ENCODE data around the gene ITGB8.

ITGB8 gene

DNA sequence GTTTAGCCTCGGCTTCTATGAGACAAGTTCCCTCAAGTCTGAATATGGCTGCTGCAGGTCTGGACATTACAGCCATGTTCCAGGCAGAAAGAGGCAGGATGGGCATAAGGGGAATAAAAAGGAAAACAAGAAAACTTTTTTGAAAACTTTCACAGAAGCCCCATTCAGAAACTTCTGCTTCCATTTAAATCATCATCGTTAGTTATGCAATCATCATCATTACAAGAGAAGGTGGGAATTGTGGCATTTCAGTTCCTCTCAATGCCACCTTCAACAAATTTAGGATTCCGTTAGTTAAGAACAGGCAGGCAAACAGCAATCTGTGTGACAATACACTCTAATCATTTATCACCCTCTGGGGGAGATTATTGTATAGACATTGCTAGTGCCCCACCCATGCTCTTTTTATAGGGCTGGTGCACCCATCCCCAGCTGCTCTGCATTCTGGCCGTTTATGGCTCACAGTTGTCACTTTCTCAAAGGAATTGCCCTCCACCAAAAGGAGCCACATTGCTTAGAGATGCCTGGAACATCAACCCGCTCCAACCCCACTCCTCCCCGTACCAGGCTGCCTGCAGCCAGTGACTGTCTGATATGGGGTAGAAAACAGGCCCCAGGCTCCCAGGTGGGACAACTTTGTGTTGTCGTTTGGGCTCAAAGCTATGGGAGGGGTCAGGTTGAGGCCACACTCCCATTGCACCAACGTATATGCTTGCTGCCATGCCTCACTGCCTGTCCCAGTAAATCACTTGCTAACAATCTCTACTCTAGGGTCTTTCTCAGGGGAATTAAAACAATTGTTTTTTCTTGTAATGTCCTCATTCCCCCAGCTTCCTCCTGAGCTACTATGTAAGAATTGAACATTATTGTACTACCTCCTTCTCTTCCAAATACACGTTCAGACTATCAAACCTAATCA lies 24.2 kb downstream of the ITGB8 start:
- Histone ChIP-seq H3K27ac (ENCODE audit: low read depth, low read length, severe bottlenecking) (no peak overlapping the region), H3K4me3 (ENCODE audit: extremely low read depth, insufficient read depth, low read length, poor library complexity, severe bottlenecking) (no peak overlapping the region), H3K36me3 (ENCODE audit: control insufficient read depth, insufficient read depth, low read length) (no peaks in the 10 kb centered on the region), H3K9me3 (ENCODE audit: control insufficient read depth, low read length) (no peaks in the 10 kb centered on the region), H3K4me1 (ENCODE audit: control insufficient read depth, insufficient read depth, low read length, poor library complexity, severe bottlenecking) (no peaks in the 10 kb centered on the region)
- WGBS, 2 experiments (ENCODE audit: insufficient coverage in 2 of 2): 81 to 92% methylated on average over 2 to 5 of the region's 9 CpGs

GRCh38 chr7:20358106-20358505 lies 27.4 kb downstream of the ITGB8 start:
- Histone ChIP-seq H3K36me3 (ENCODE audit: control insufficient read depth, insufficient read depth, low read length) (no peaks in the 10 kb centered on the region), H3K4me3 (ENCODE audit: extremely low read depth, insufficient read depth, low read length, poor library complexity, severe bottlenecking) (no peak overlapping the region), H3K4me1 (ENCODE audit: control insufficient read depth, insufficient read depth, low read length, poor library complexity, severe bottlenecking) (no peaks in the 10 kb centered on the region), H3K27ac (ENCODE audit: low read depth, low read length, severe bottlenecking) (no peak overlapping the region), H3K9me3 (ENCODE audit: control insufficient read depth, low read length) (no peaks in the 10 kb centered on the region)
- WGBS, 2 experiments (ENCODE audit: insufficient coverage in 2 of 2): 94 to 97% methylated on average over 2 to 3 of the region's 3 CpGs

- Histone ChIP-seq H3K27ac (ENCODE audit: low read depth, low read length, severe bottlenecking) (no peak overlapping the region), H3K36me3 (ENCODE audit: control insufficient read depth, insufficient read depth, low read length) (no peaks in the 10 kb centered on the region), H3K4me3 (ENCODE audit: extremely low read depth, insufficient read depth, low read length, poor library complexity, severe bottlenecking) (no peak overlapping the region), H3K9me3 (ENCODE audit: control insufficient read depth, low read length) (no peaks in the 10 kb centered on the region), H3K4me1 (ENCODE audit: control insufficient read depth, insufficient read depth, low read length, poor library complexity, severe bottlenecking) (no peaks in the 10 kb centered on the region)
- WGBS, 2 experiments (ENCODE audit: insufficient coverage in 2 of 2): 100% methylated on average over 1 of the region's 3 CpGs; no CpG with 5 or more reads in 1 of the 2 experiments
These were observed 28.1 kb downstream of the ITGB8 start for GRCh38 chr7:20358762-20359282.

DNA sequence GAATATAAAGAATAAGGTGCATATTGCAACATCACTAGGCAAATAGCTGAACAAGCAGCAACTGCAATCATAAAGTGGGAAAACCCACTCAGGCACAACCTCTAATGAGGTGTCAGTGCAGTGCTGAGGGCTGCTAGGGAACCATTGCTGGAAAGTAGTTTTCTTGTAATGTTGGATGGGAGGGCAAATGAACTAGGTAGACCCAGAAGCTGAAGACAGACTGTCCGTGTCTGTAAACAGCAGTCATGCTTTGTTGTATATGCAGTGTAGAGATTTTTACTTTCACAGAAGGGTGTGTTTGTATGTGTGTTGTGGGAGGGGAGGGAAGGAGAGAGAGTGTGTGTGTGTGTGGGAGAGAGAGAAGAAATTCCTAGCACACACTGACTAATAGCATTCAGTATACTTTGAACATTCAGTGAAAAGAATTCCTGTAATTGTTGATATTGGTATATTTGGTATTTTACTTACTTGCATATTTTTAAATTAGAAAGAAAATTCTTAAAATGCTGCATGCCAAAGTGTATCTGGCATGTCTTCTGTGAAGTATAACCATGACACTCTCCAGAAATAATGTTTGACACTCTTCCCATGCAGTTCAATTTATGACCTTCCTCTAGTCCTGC lies 28.8 kb downstream of the ITGB8 start:
- Histone ChIP-seq H3K4me3 (ENCODE audit: extremely low read depth, insufficient read depth, low read length, poor library complexity, severe bottlenecking) (no peak overlapping the region), H3K36me3 (ENCODE audit: control insufficient read depth, insufficient read depth, low read length) (no peaks in the 10 kb centered on the region), H3K27ac (ENCODE audit: low read depth, low read length, severe bottlenecking) (no peak overlapping the region), H3K9me3 (ENCODE audit: control insufficient read depth, low read length) (no peaks in the 10 kb centered on the region), H3K4me1 (ENCODE audit: control insufficient read depth, insufficient read depth, low read length, poor library complexity, severe bottlenecking) (no peaks in the 10 kb centered on the region)
- 67 to 100% methylated on average over 1 of the region's 1 CpG for WGBS, 2 experiments (ENCODE audit: insufficient coverage in 2 of 2)

- no peaks in the 10 kb centered on the region for H3K9me3 ChIP-seq (ENCODE audit: control insufficient read depth, low read length)
- WGBS, 2 experiments (ENCODE audit: insufficient coverage in 2 of 2): no CpG with 5 or more reads among the region's 2 CpGs
- no peak overlapping the region for H3K27ac ChIP-seq (ENCODE audit: low read depth, low read length, severe bottlenecking)
- H3K4me3 ChIP-seq (ENCODE audit: extremely low read depth, insufficient read depth, low read length, poor library complexity, severe bottlenecking): no peak overlapping the region
- no peaks in the 10 kb centered on the region for H3K4me1 ChIP-seq (ENCODE audit: control insufficient read depth, insufficient read depth, low read length, poor library complexity, severe bottlenecking)
- H3K36me3 ChIP-seq (ENCODE audit: control insufficient read depth, insufficient read depth, low read length): no peaks in the 10 kb centered on the region
These were observed 32.0 kb downstream of the ITGB8 start for GRCh38 chr7:20362574-20363253.

- H3K36me3 ChIP-seq (ENCODE audit: control insufficient read depth, insufficient read depth, low read length): peaks cover 4% of the 10 kb centered on the region
- H3K4me3 ChIP-seq (ENCODE audit: extremely low read depth, insufficient read depth, low read length, poor library complexity, severe bottlenecking): no peak overlapping the region
- H3K27ac ChIP-seq (ENCODE audit: low read depth, low read length, severe bottlenecking): no peak overlapping the region
- H3K4me1 ChIP-seq (ENCODE audit: control insufficient read depth, insufficient read depth, low read length, poor library complexity, severe bottlenecking): no peaks in the 10 kb centered on the region
- 82 to 91% methylated on average over 4 of the region's 4 CpGs for WGBS, 2 experiments (ENCODE audit: insufficient coverage in 2 of 2)
- H3K9me3 ChIP-seq (ENCODE audit: control insufficient read depth, low read length): no peaks in the 10 kb centered on the region
These were observed 34.0 kb downstream of the ITGB8 start for GRCh38 chr7:20364571-20365196.

DNA sequence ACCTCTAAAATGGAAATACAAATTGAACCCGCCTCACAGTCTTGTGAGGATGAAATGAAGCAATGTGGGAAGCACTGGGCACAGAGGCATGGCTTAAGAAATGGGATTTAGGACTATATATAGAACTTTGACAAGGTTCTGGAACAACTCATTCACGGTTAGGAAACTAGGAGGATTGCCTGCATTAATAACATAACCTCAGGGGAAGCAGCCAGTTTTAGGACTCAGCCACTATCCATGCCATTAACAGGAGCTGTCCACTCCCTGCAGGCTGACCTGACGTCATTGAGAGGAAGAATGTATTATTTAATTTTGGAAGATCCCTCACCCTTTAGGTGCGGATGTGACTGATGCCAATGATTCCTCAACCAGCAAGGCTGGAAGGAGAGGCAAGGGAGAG lies 34.8 kb downstream of the ITGB8 start:
- peaks cover 4% of the 10 kb centered on the region for H3K36me3 ChIP-seq (ENCODE audit: control insufficient read depth, insufficient read depth, low read length)
- WGBS, 2 experiments (ENCODE audit: insufficient coverage in 2 of 2): 100% methylated on average over 1 of the region's 4 CpGs; no CpG with 5 or more reads in 1 of the 2 experiments
- H3K9me3 ChIP-seq (ENCODE audit: control insufficient read depth, low read length): no peaks in the 10 kb centered on the region
- no peaks in the 10 kb centered on the region for H3K4me1 ChIP-seq (ENCODE audit: control insufficient read depth, insufficient read depth, low read length, poor library complexity, severe bottlenecking)
- no peak overlapping the region for H3K27ac ChIP-seq (ENCODE audit: low read depth, low read length, severe bottlenecking)
- no peak overlapping the region for H3K4me3 ChIP-seq (ENCODE audit: extremely low read depth, insufficient read depth, low read length, poor library complexity, severe bottlenecking)

GRCh38 chr7:20374399-20374798 lies 43.7 kb downstream of the ITGB8 start:
- Histone ChIP-seq H3K4me1 (ENCODE audit: control insufficient read depth, insufficient read depth, low read length, poor library complexity, severe bottlenecking) (no peaks in the 10 kb centered on the region), H3K36me3 (ENCODE audit: control insufficient read depth, insufficient read depth, low read length) (peaks cover under 1% of the 10 kb centered on the region)
- 93 to 100% methylated on average over 1 of the region's 1 CpG for WGBS, 2 experiments (ENCODE audit: insufficient coverage in 2 of 2)

GRCh38 chr7:20376796-20377195 lies 46.1 kb downstream of the ITGB8 start:
- no peak overlapping the region for H3K27ac ChIP-seq (ENCODE audit: low read depth, low read length, severe bottlenecking)
- peaks cover 10% of the 10 kb centered on the region for H3K36me3 ChIP-seq (ENCODE audit: control insufficient read depth, insufficient read depth, low read length)
- no peak overlapping the region for H3K4me3 ChIP-seq (ENCODE audit: extremely low read depth, insufficient read depth, low read length, poor library complexity, severe bottlenecking)
- H3K9me3 ChIP-seq (ENCODE audit: control insufficient read depth, low read length): no peaks in the 10 kb centered on the region
- H3K4me1 ChIP-seq (ENCODE audit: control insufficient read depth, insufficient read depth, low read length, poor library complexity, severe bottlenecking): no peaks in the 10 kb centered on the region
- WGBS, 2 experiments (ENCODE audit: insufficient coverage in 2 of 2): 83 to 88% methylated on average over 1 to 5 of the region's 6 CpGs

More at GRCh38 chr7:20374399-20374798, 43.7 kb downstream of the ITGB8 start:
- no peak overlapping the region for H3K27ac ChIP-seq (ENCODE audit: low read depth, low read length, severe bottlenecking)
- H3K9me3 ChIP-seq (ENCODE audit: control insufficient read depth, low read length): no peaks in the 10 kb centered on the region
- no peak overlapping the region for H3K4me3 ChIP-seq (ENCODE audit: extremely low read depth, insufficient read depth, low read length, poor library complexity, severe bottlenecking)

DNA sequence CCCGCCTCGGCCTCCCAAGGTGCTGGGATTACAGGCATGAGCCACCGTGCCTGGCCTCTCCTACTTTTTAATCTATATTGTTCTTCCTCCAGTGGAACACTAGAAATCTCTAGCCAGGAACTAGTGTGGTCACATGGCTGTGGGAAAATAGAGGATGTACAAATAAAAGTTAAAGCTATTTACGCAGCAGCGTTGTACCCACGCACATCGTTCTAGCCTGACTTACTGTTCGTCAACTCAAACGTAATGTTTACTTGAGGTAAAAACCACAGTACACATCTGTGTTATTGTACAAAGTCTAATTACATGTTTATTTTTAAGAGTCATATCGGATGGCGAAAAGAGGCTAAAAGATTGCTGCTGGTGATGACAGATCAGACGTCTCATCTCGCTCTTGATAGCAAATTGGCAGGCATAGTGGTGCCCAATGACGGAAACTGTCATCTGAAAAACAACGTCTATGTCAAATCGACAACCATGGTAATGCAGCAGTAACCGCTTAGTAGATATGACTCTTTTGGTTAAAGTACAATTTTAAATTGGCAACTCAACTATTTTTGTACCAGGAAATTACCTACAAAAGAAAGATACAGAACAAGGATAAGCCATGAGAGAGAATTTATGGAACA lies 50.8 kb downstream of the ITGB8 start:
- Histone ChIP-seq H3K27ac (ENCODE audit: low read depth, low read length, severe bottlenecking) (no peak overlapping the region), H3K4me3 (ENCODE audit: extremely low read depth, insufficient read depth, low read length, poor library complexity, severe bottlenecking) (no peak overlapping the region), H3K4me1 (ENCODE audit: control insufficient read depth, insufficient read depth, low read length, poor library complexity, severe bottlenecking) (no peaks in the 10 kb centered on the region), H3K36me3 (ENCODE audit: control insufficient read depth, insufficient read depth, low read length) (peaks cover 10% of the 10 kb centered on the region), H3K9me3 (ENCODE audit: control insufficient read depth, low read length) (no peaks in the 10 kb centered on the region)
- WGBS, 2 experiments (ENCODE audit: insufficient coverage in 2 of 2): 95 to 98% methylated on average over 10 to 14 of the region's 17 CpGs

Data from mesodermal cell (in vitro differentiated cells).